ENCODE measurements around the gene TMEM201.

The TMEM201 gene

DNA sequence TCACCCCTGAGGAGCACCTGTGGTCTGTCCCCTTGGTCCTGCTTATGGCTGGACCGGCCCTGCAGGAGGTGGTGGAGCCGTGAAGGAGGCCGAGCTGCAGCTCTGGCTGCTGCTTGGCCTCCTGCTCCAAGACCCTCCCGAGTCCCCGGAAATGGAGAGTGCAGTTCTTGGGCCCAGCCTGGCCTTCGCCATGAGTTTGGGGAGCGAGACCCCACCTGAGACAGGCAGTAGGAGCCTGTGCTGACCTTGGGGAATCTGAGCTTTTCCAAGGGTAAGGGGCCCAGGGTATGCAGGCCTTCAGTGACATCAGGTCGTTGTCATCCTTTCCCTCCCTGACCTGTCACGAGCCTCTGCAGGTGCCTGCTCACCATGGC lies 14.1 kb downstream of the TMEM201 start:
- Histone ChIP-seq H3K4me2 (ENCODE audit: insufficient read depth, low read length) (no peak overlapping the region), H3K79me2 (ENCODE audit: insufficient read depth, low read length) (no peaks in the 10 kb centered on the region; the same call in 1 of the 2 replicates), H3K9me3 (ENCODE audit: insufficient read depth, low read length, severe bottlenecking) (no peaks in the 10 kb centered on the region), H3K4me1 (ENCODE audit: insufficient read depth, low read length) (no peaks in the 10 kb centered on the region), H3K9ac (ENCODE audit: low read depth, low read length) (no peak overlapping the region), H3K27me3 (ENCODE audit: insufficient read depth, low read length, poor library complexity) (no peaks in the 10 kb centered on the region), H3K36me3 (ENCODE audit: insufficient read depth, low read length) (peaks cover 92% of the 10 kb centered on the region), H3K27ac (ENCODE audit: low read length) (no peak overlapping the region), H4K20me1 (ENCODE audit: insufficient read depth, low read length) (peaks cover 40% of the 10 kb centered on the region), H3K4me3 (ENCODE audit: low read depth in 1 of 2, low read length in 2 of 2) (no peak overlapping the region), H2AFZ (ENCODE audit: low read depth, low read length) (no peak overlapping the region)
- ATAC-seq (ENCODE audit: insufficient read depth, low read depth) (no peak), DNase-seq (no peak)
- TF ChIP-seq EZH2 (IDR thresholded peaks at IDR 0.05; ENCODE audit: borderline replicate concordance, low read depth, low read length, severe bottlenecking) = no peak
- TF ChIP-seq, protein P1, sequence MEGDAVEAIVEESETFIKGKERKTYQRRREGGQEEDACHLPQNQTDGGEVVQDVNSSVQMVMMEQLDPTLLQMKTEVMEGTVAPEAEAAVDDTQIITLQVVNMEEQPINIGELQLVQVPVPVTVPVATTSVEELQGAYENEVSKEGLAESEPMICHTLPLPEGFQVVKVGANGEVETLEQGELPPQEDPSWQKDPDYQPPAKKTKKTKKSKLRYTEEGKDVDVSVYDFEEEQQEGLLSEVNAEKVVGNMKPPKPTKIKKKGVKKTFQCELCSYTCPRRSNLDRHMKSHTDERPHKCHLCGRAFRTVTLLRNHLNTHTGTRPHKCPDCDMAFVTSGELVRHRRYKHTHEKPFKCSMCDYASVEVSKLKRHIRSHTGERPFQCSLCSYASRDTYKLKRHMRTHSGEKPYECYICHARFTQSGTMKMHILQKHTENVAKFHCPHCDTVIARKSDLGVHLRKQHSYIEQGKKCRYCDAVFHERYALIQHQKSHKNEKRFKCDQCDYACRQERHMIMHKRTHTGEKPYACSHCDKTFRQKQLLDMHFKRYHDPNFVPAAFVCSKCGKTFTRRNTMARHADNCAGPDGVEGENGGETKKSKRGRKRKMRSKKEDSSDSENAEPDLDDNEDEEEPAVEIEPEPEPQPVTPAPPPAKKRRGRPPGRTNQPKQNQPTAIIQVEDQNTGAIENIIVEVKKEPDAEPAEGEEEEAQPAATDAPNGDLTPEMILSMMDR (IDR thresholded peaks at IDR 0.05; ENCODE audit: borderline replicate concordance, extremely low read depth, low read length, poor library complexity, severe bottlenecking) = no peak

DNA sequence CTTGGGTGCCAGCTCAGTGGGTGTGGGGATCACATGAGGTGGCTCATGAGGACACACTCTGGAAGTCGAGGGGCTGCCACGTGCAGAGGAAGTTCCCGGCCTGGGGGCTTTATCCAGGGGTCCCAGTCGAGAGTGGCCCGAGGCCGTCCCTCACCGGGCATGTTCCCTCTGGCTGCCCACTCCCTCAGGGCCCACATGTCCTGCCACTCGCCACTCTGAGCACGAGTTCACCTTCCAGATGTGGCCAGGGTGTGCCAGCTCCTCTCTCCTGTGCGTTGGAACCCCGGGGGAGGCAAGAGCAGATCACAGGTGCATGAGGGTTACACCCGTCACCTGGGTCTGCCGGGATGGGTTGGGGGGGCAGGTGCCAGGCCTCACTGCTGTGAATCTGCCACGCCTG lies 14.6 kb downstream of the TMEM201 start:
- Histone ChIP-seq H3K4me3 (ENCODE audit: low read depth in 1 of 2, low read length in 2 of 2) (no peak overlapping the region), H3K4me2 (ENCODE audit: insufficient read depth, low read length) (no peak overlapping the region), H3K9me3 (ENCODE audit: insufficient read depth, low read length, severe bottlenecking) (no peaks in the 10 kb centered on the region), H3K79me2 (ENCODE audit: insufficient read depth, low read length) (no peaks in the 10 kb centered on the region; the same call in 1 of the 2 replicates), H3K9ac (ENCODE audit: low read depth, low read length) (no peak overlapping the region), H2AFZ (ENCODE audit: low read depth, low read length) (no peak overlapping the region), H3K36me3 (ENCODE audit: insufficient read depth, low read length) (peaks cover 92% of the 10 kb centered on the region), H3K4me1 (ENCODE audit: insufficient read depth, low read length) (no peaks in the 10 kb centered on the region), H3K27ac (ENCODE audit: low read length) (no peak overlapping the region), H4K20me1 (ENCODE audit: insufficient read depth, low read length) (peaks cover 35% of the 10 kb centered on the region), H3K27me3 (ENCODE audit: insufficient read depth, low read length, poor library complexity) (no peaks in the 10 kb centered on the region)
- DNase-seq (no peak), ATAC-seq (ENCODE audit: insufficient read depth, low read depth) (no peak)
- TF ChIP-seq, protein P1 (IDR thresholded peaks at IDR 0.05; ENCODE audit: borderline replicate concordance, extremely low read depth, low read length, poor library complexity, severe bottlenecking) = no peak
- no peak for TF ChIP-seq EZH2 (IDR thresholded peaks at IDR 0.05; ENCODE audit: borderline replicate concordance, low read depth, low read length, severe bottlenecking)

DNA sequence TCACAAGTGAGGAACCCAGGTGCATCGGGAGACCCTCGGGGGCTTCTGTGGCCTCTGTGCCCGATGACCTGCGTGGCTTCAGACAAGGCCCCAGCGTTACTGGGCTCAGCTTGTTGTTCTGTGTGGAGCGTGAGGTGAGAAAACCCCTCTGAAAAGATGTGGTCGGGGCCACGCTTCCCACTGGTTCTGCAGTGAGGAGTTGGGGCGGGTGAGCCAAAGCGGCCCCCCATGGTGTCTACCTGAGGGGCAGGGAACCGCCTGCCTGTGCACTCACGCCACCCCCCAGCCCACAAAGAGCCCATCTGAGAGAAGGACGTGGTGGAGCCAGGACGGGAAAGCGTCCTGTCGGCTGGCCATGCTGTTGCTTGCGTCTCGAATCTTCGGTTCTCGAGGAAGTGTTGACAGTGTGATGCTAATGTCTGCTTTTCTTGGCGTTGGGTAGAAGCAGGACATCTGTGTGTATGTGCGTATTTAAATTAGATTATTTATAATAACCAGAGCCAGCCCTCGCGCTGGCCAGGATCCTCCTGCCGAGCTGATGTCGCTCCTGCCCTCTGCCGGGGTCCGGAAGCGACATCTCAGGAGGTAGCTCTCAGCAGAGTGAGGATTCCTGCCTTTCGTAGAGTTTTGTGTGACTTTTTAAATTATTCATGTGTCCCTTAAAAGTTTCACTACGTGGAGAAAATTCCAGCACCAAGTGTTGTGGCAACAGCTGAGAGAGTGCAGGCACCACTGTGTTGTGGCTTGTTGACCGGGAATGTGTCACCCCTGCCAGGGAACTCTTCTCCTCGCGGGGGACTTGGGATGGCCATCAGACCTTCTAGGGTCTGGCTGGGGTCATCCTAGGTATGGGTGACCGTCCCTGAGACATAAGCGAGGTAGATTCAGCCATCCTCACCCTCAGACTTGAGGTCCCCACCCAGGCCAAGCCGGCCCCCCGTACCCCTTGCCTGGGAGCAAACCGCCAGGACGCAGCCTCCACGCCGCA lies 15.3 kb downstream of the TMEM201 start:
- peaks cover 93% of the 10 kb centered on the region for H3K36me3 ChIP-seq (ENCODE audit: insufficient read depth, low read length)
- no peaks in the 10 kb centered on the region; the same call in 1 of the 2 replicates for H3K79me2 ChIP-seq (ENCODE audit: insufficient read depth, low read length)
- no peak overlapping the region for H3K27ac ChIP-seq (ENCODE audit: low read length)
- H2AFZ ChIP-seq (ENCODE audit: low read depth, low read length) = no peak overlapping the region
- ATAC-seq (ENCODE audit: insufficient read depth, low read depth) = no peak
- no peaks in the 10 kb centered on the region for H3K4me1 ChIP-seq (ENCODE audit: insufficient read depth, low read length)
- DNase-seq = no peak
- no peaks in the 10 kb centered on the region for H3K9me3 ChIP-seq (ENCODE audit: insufficient read depth, low read length, severe bottlenecking)
- no peak overlapping the region for H3K4me3 ChIP-seq (ENCODE audit: low read depth in 1 of 2, low read length in 2 of 2)
- TF ChIP-seq, protein P1 (IDR thresholded peaks at IDR 0.05; ENCODE audit: borderline replicate concordance, extremely low read depth, low read length, poor library complexity, severe bottlenecking) = no peak
- TF ChIP-seq EZH2 (IDR thresholded peaks at IDR 0.05; ENCODE audit: borderline replicate concordance, low read depth, low read length, severe bottlenecking) = no peak
- H3K27me3 ChIP-seq (ENCODE audit: insufficient read depth, low read length, poor library complexity) = no peaks in the 10 kb centered on the region
- no peak overlapping the region for H3K9ac ChIP-seq (ENCODE audit: low read depth, low read length)
- H3K4me2 ChIP-seq (ENCODE audit: insufficient read depth, low read length) = no peak overlapping the region
- H4K20me1 ChIP-seq (ENCODE audit: insufficient read depth, low read length) = peaks cover 34% of the 10 kb centered on the region

Data from DND-41 (cell line).